Right lung (tissue), 5 donors: ENCODE measurements around the gene CAPN1. TPM values are rescaled to one million over a fixed set of nuclear protein-coding genes. Genes with fewer than 3 reads are reported as not detected.

Source experiments
- DNase-seq, 2 donors: peaks; one replicate each; pipeline ENCODE4 v3.0.0-alpha.2; 2013
- polyA plus RNA-seq, 5 donors: library from polyadenylated mRNA; unstranded; fragments of 120-200 nt; gene quantifications; one replicate each; pipeline versions ENCODE4 v1.2.1 to v1.2.3, GENCODE V29; 2013; ENCODE audit warnings: inconsistent platforms in 1 of 5, low replicate concordance in 1 of 5; ENCODE audit not compliant: insufficient read length in 5 of 5, insufficient read depth in 1 of 5

CAPN1 gene
- polyA plus RNA-seq, 5 donors: 60.7 to 100 (median 86.2) TPM

DNA sequence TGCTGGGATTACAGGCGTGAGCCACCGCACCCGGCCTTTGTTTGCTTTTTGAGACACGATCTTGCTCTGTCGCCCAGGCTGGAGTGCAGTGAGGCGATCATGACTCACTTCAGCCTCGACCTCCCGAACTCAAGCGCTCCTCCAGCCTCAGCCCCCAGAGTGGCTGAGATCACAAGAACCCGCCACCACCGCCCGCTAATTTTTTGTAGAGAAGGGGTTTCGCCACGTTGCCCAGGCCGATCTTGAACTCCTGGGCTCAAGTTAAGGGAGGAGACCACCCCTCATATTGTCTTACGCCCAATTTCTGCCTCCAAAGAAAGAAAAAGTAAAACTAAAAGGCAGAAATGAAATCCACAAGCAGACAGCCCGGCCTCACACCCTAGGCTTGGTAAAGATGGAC, 78.6 kb downstream of the CAPN1 start:
- no peak for DNase-seq

GRCh38 chr11:65260756-65261590, 79.2 kb downstream of the CAPN1 start:
- no peak for DNase-seq

Other genes starting within 250 kb of the CAPN1 start
- gene GPHA2, start 246.0 kb upstream of the CAPN1 start, polyA plus RNA-seq: under 1 TPM in 3 of 5 donors, not detected in 2; 0.15 to 0.27 (median 0.24) TPM
- gene MAJIN, start 209.8 kb upstream of the CAPN1 start, polyA plus RNA-seq: not detected
- 1 to 10 TPM; 3.3 to 4.3 (median 3.9) TPM for gene BATF2, start 185.0 kb upstream of the CAPN1 start, polyA plus RNA-seq
- gene ARL2, start 167.8 kb upstream of the CAPN1 start, polyA plus RNA-seq: 10 to 100 TPM; 39.1 to 77.6 (median 48.9) TPM
- 10 to 100 TPM; 19.8 to 29.3 (median 24.4) TPM for gene SNX15, start 154.5 kb upstream of the CAPN1 start, polyA plus RNA-seq
- 10 to 100 TPM in 3 of 5 donors, 1 to 10 TPM in 2; 8.9 to 16.8 (median 10.4) TPM for gene SAC3D1, start 140.7 kb upstream of the CAPN1 start, polyA plus RNA-seq
- gene NAALADL1, start 123.4 kb upstream of the CAPN1 start, polyA plus RNA-seq: 10 to 100 TPM; 12.0 to 21.2 (median 16.5) TPM
- gene CDCA5, start 97.9 kb upstream of the CAPN1 start, polyA plus RNA-seq: 10 to 100 TPM; 12.9 to 25.1 (median 17.9) TPM
- 10 to 100 TPM; 23.5 to 35.3 (median 29.7) TPM for gene ZFPL1, start 97.7 kb upstream of the CAPN1 start, polyA plus RNA-seq
- gene VPS51, start 85.7 kb upstream of the CAPN1 start, polyA plus RNA-seq: 100 to 1,000 TPM in 2 of 5 donors, 10 to 100 TPM in 3; 84.5 to 148 (median 99.6) TPM
- 10 to 100 TPM; 18.0 to 27.0 (median 20.6) TPM for gene TM7SF2, start 70.1 kb upstream of the CAPN1 start, polyA plus RNA-seq
- 1 to 10 TPM; 3.7 to 9.9 (median 4.5) TPM for gene ZNHIT2, start 64.2 kb upstream of the CAPN1 start, polyA plus RNA-seq
- 1,000 to 10,000 TPM in 1 of 5 donors, 100 to 1,000 TPM in 4; 725 to 1,079 (median 855) TPM for gene FAU, start 59.8 kb upstream of the CAPN1 start, polyA plus RNA-seq
- gene MRPL49, start 59.6 kb upstream of the CAPN1 start, polyA plus RNA-seq: 10 to 100 TPM; 40.7 to 48.7 (median 43.5) TPM
- gene SYVN1, start 47.4 kb upstream of the CAPN1 start, polyA plus RNA-seq: 10 to 100 TPM; 39.1 to 50.0 (median 49.1) TPM
- gene SPDYC, start 11.7 kb upstream of the CAPN1 start, polyA plus RNA-seq: under 1 TPM in 1 of 5 donors, not detected in 4; 0.10 TPM
- gene POLA2, start 80.0 kb downstream of the CAPN1 start, polyA plus RNA-seq: 10 to 100 TPM; 18.5 to 29.2 (median 27.0) TPM
- gene CDC42EP2, start 132.9 kb downstream of the CAPN1 start, polyA plus RNA-seq: 10 to 100 TPM in 2 of 5 donors, 1 to 10 TPM in 3; 1.9 to 13.9 (median 8.4) TPM
- gene DPF2, start 151.9 kb downstream of the CAPN1 start, polyA plus RNA-seq: 10 to 100 TPM; 75.8 to 100.0 (median 84.9) TPM
- gene TIGD3, start 172.8 kb downstream of the CAPN1 start, polyA plus RNA-seq: under 1 TPM; 0.10 to 0.28 (median 0.21) TPM
- gene SLC25A45, start 200.7 kb downstream of the CAPN1 start, polyA plus RNA-seq: 10 to 100 TPM in 4 of 5 donors, 1 to 10 TPM in 1; 9.8 to 14.5 (median 13.3) TPM
- gene FRMD8, start 204.7 kb downstream of the CAPN1 start, polyA plus RNA-seq: 10 to 100 TPM; 12.2 to 23.4 (median 17.9) TPM
- 100 to 1,000 TPM; 119 to 179 (median 132) TPM for gene NEAT1, start 240.9 kb downstream of the CAPN1 start, polyA plus RNA-seq